Vagina (tissue), 2 donors: Measurements from ENCODE around the gene SLC7A11.

Experiments
- POLR2A ChIP-seq, 2 donors: fragments of 450-650 bp; IDR thresholded peaks; one replicate each; pipeline ENCODE4 v1.6.1; 2017; ENCODE audit warnings: antibody characterized with exemption in 2 of 2, mild to moderate bottlenecking in 2 of 2, moderate library complexity in 2 of 2
- TF ChIP-seq, protein P1 (sequence below), 3 experiments: fragments of 450-650 bp in 2 of 3; fragments of 200-600 bp in 1 of 3; sonication (generic) in 1 of 3; IDR thresholded peaks; one replicate each; pipeline ENCODE4 v1.5.1; 2017 to 2019; ENCODE audit warnings: antibody characterized with exemption in 3 of 3, mild to moderate bottlenecking in 2 of 3, moderate library complexity in 2 of 3

DNA sequence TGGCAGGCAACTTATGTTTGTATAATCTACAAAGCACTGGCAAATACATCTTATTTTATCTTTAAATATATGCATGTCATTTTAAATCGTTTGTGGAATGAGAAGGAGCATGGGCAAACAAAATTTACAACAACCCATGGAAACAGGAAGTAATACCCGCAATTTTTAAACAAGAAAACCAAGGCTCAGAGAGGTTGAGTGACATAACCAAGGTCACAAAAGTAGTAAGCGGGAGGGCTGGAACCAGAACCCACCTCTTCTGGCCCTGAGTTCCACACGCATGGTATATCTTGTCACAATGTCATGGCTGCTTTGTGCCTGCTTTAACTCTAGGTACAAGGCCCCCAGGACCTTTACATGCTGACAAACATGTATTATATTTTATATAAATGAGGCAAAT is 52.9 kb downstream of the SLC7A11 start:
- TF ChIP-seq, protein P1, sequence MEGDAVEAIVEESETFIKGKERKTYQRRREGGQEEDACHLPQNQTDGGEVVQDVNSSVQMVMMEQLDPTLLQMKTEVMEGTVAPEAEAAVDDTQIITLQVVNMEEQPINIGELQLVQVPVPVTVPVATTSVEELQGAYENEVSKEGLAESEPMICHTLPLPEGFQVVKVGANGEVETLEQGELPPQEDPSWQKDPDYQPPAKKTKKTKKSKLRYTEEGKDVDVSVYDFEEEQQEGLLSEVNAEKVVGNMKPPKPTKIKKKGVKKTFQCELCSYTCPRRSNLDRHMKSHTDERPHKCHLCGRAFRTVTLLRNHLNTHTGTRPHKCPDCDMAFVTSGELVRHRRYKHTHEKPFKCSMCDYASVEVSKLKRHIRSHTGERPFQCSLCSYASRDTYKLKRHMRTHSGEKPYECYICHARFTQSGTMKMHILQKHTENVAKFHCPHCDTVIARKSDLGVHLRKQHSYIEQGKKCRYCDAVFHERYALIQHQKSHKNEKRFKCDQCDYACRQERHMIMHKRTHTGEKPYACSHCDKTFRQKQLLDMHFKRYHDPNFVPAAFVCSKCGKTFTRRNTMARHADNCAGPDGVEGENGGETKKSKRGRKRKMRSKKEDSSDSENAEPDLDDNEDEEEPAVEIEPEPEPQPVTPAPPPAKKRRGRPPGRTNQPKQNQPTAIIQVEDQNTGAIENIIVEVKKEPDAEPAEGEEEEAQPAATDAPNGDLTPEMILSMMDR (IDR thresholded peaks at IDR 0.05), result no peak
- no peak for TF ChIP-seq POLR2A (IDR thresholded peaks at IDR 0.05)
